Effector CD8-positive, alpha-beta T cell (primary cell): ENCODE results near the gene FRMD4B.
"Not testable (repeated sequence)": the region's sequence is repeated elsewhere in the genome, so short reads cannot be mapped to it uniquely, and the experiment has no call there.

Source experiments
- DNase-seq: peaks from one replicate; lab custom pipeline; 2025; lab: John Stamatoyannopoulos, UW

Gene FRMD4B

GRCh38 chr3:69240651-69241568, 145.0 kb downstream of the FRMD4B start:
- no peak for DNase-seq

GRCh38 chr3:69239063-69239462, 146.8 kb downstream of the FRMD4B start:
- no peak for DNase-seq

- DNase-seq, result no peak
Measured at GRCh38 chr3:69236812-69237707, 148.8 kb downstream of the FRMD4B start.

GRCh38 chr3:69235882-69236281, 150.0 kb downstream of the FRMD4B start:
- no peak for DNase-seq

GRCh38 chr3:69235227-69235626, 150.7 kb downstream of the FRMD4B start:
- not testable (repeated sequence) for DNase-seq

DNA sequence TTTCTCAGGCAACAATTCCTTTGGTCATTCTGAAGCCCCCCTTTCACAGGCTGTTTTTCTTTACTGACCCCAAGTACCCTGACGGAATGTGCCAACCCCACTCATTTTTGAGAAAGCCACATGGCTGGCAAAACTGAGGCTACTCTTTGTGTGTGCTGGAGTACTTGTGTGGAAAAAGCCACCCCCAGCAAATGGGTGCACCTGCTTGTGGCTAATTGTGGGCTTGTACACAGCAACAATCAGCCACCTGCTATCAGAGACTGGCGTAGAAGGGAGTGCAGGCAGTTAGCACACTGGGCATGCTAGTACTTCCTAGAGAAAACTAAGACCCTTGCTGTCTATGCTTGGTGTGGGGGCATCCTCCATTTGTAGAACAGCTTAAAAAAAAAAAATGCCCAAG, 153.4 kb downstream of the FRMD4B start:
- DNase-seq, result no peak

- no peak for DNase-seq
Measured at GRCh38 chr3:69231929-69232440, 153.9 kb downstream of the FRMD4B start.

- DNase-seq, result no peak
Measured at GRCh38 chr3:69226071-69226470, 159.8 kb downstream of the FRMD4B start.

DNA sequence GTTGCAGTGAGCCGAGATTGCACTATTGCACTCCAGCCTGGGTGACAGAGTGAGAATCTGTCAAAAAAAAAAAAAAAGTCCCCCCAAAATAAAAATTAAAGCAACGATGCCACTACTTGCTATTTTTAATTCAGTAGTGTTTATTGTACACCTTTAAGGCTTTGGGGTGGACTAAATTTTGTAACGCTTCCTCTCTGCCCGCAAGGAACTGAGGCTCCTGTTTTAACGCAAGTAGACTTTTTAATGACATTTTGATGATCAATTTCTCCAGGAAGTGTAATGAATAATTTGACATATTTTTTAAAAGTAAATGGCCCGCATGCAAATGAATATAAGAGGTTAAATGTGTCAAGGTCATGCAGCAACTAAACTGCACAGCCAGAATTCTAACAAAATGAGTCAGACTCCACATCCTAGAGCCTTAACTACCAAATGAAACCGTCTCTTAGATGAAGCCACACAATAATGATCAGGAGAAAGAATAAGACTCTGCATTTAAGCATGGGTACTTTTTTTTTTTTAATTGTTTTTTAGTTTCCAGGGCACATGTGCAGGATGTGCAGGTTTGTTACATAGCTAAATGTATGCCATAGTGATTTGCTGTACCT, 166.7 kb downstream of the FRMD4B start:
- no peak for DNase-seq

DNA sequence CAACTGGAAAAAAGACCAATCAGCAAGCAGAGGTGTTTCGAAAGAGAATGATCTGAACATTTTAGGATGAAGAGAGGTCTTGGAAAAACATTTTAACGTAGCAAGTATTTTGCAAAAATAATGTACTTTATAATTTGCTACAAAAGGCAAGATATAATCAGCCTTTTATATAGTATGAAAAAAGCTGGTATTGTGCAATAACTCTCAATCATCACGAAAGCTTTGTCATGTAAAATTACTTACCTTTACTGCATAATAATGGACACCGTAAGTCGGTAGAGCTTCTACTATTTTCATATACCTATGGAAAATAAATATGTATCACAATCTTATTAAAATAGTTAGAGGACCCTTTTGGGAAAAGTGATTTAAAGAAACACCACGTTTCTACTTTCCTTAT, 167.8 kb downstream of the FRMD4B start:
- no peak for DNase-seq

DNA sequence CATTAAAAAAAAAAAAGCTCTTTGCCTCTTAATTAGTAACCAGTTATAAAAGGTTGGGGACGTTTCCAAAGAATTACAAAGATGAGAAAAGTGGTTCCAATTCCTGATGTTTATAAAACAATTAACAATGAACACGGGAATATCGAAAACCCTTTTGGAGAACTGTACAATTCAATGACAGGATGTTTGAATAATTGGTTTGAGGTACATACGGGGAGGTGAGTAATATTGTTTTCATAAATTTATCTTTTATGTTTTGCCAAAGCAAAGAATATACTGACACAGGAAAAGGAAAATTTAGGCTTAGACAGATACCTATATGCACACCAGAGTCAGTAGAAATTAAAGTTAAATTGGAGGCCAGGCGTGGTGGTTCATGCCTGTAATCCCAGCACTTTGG, 168.9 kb downstream of the FRMD4B start:
- no peak for DNase-seq

- no peak for DNase-seq
Measured at GRCh38 chr3:69214241-69214640, 171.6 kb downstream of the FRMD4B start.

- no peak for DNase-seq
Measured at GRCh38 chr3:69212411-69213160, 173.3 kb downstream of the FRMD4B start.

DNA sequence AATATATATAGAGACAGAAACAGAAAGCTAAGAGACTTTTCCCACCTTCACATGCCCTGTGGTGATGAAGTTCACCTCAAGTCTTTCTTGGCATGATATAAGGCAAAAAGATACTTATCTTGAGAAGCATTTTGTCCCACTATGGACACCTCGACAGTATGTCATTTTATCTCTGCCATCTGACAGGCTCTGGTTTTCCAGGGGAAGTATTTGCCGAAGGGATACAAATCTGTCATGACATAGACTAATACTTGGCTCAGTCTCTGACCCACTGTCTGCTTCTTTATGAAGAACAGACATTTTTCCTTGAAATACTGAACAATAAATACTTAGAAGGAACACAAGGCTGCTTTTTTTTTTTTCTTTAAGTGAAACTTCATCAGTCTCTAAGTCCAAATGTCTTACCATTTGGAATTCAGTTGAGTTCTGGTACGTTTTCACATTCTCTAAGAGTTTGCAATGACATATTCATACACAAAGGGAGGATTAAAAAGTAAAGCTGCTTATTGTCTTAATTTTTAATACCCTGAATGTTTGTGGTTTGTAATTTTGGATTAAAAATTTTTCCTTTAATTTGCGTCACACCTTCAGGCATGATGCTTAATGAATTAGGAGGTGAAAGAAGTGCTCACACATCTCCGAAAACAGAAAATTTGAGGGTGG, 175.7 kb downstream of the FRMD4B start:
- no peak for DNase-seq

- DNase-seq, result no peak
Measured at GRCh38 chr3:69209413-69209812, 176.5 kb downstream of the FRMD4B start.

DNA sequence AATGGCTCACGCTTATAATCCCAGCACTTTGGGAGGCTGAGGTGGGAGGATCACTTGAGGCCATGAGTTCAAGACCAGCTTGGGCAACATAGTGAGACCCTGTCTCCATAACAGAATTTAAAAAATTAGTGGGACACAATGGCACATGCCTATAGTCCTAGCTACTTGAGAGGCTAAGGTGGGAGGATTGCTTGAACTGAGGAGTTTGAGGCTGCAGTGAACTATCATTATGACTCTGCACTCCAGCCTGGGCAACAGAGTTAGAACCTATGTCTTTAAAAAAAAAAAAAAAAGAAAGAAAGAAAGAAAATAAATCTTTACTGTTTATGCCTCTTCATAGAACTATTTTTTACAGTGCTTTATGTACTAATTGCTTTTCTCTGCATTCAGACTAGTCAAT, 178.9 kb downstream of the FRMD4B start:
- DNase-seq, result no peak

- DNase-seq, result no peak
Measured at GRCh38 chr3:69205385-69205784, 180.5 kb downstream of the FRMD4B start.

- no peak for DNase-seq
Measured at GRCh38 chr3:69204315-69204957, 181.5 kb downstream of the FRMD4B start.

GRCh38 chr3:69203631-69204314, 182.1 kb downstream of the FRMD4B start:
- DNase-seq, result no peak

DNA sequence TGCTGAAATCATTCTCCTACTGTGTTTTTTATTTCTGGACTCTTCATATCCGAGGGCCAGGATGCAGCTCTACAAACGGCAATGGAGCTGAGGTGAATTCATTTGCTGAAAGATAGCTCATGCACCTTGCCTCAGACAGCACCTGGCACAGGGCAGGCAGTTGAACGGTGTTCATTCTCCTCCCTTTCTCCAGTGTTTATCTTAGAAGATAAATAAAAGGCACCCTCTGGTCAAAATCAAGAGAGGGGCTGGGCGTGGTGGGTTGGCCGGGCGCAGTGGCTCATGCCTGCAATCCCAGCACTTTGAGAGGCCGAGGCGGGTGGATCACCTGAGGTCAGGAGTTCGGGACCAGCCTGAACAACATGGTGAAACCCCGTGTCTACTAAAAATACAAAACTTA, 184.2 kb downstream of the FRMD4B start:
- no peak for DNase-seq
